LNCAP (cell line): Measurements from ENCODE around the gene LRTM2.

Experiments
- TF ChIP-seq, protein P1 (sequence below): fragments of 450-650 bp; IDR thresholded peaks from 2 replicates; pipeline ENCODE4 v1.5.1; 2017; ENCODE audit warnings: mild to moderate bottlenecking

LRTM2 gene

DNA sequence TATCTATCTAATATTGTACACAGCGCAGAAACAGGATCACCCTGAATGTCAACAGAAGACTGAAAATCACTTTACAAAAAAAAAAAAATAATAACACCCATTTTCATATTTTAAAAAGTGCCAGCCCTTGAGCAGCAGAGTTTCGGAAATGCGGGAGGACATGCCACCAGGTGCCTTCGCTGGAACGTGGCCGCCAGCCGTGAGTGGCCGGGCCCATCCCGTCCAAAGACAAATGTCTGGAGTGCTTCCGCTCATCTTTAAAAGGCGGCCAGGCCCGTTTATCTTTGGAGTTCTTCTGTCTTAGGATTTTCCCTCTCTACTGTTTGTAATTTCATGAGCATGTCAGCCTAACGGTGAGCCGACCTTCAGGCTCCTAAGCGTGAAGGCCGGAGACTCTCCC, 43.5 kb downstream of the LRTM2 start:
- TF ChIP-seq, protein P1, sequence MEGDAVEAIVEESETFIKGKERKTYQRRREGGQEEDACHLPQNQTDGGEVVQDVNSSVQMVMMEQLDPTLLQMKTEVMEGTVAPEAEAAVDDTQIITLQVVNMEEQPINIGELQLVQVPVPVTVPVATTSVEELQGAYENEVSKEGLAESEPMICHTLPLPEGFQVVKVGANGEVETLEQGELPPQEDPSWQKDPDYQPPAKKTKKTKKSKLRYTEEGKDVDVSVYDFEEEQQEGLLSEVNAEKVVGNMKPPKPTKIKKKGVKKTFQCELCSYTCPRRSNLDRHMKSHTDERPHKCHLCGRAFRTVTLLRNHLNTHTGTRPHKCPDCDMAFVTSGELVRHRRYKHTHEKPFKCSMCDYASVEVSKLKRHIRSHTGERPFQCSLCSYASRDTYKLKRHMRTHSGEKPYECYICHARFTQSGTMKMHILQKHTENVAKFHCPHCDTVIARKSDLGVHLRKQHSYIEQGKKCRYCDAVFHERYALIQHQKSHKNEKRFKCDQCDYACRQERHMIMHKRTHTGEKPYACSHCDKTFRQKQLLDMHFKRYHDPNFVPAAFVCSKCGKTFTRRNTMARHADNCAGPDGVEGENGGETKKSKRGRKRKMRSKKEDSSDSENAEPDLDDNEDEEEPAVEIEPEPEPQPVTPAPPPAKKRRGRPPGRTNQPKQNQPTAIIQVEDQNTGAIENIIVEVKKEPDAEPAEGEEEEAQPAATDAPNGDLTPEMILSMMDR: no peak

DNA sequence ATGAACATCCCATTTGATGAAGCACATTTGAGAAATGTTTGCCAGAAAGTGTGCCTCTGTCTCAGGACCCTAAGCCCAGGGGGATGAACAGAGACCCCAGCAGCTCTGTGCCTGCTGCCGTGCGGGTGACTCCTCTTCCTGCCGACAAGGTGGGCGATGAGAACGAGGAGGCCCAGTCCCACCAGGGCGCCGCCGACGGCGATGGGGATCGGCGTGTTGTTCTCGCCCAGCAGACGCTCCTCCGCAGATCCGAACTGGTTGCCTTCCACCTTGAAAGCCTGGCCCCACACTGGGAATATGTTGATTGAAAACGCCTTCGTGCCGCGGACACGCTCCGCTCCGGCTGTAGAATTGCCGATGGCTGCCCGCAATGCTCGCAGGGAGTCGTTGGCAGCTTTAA, 44.1 kb downstream of the LRTM2 start:
- TF ChIP-seq, protein P1: no peak

DNA sequence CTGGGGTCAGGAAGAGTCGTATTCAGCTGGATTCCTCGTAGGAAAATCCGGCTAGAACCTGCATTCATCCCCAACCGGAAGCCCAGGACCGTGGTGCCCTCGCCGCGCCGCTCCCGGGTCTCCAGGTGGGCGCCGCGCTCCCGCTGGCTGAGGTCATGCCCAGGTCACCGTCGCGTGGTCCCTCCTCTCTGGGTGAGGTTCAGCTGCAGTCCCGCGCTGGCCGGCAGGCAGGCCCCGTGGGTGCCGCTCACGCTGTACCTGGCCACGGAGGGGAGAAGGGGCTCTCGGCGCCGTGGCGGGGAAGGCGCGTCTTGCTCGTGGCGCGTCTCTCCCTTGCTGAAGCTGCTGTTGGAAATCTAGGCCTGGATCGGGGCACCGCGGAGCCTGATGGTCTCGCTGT, 44.5 kb downstream of the LRTM2 start:
- TF ChIP-seq, protein P1: no peak

DNA sequence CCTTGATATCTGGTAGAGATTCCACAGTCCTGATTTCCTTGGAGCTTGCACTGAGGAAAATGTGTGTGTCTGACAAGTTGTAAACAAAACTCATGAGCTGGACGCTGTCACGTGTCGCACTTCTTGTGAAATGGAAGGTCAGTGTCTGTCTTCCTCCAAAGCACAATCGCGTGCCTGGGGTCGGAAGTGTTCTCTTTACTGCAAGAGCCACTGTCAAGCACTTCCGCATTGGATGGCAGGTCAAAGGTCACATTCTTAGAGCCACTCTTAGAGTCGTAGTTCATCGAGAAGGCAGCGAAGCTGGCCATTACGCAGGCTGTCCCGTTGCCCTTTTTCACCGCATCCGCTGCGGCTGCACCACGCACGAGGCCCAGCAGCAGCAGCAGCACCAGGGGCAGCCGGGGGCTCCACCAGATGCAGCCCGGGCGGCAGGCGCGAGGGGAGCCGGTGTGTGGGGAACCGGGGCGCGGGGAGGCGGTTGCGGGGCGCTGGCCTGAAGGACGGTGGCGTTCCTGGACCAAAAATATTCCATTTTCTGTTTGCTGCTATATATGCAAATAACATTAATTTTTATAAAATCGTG, 45.0 kb downstream of the LRTM2 start:
- TF ChIP-seq, protein P1: no peak

DNA sequence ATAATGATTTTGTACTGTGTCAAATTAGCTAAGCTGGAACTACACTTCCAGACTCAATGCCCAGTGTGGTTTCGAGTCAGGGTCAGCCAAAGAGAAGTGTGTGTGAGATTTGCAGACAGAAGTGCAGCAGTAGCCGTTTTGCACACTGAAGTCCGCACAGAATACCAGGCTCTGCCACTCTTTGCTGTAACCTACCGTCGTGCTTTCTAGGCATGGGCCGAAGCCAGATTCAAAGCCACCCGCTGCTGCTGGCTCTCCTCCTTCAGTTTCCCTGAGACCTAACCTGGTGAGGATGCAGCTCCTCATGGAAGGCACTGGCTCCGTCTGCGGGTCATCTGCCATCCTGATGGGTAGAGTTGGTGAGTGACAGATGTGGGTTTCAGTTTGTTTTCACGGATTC, 48.8 kb downstream of the LRTM2 start:
- TF ChIP-seq, protein P1: no peak

DNA sequence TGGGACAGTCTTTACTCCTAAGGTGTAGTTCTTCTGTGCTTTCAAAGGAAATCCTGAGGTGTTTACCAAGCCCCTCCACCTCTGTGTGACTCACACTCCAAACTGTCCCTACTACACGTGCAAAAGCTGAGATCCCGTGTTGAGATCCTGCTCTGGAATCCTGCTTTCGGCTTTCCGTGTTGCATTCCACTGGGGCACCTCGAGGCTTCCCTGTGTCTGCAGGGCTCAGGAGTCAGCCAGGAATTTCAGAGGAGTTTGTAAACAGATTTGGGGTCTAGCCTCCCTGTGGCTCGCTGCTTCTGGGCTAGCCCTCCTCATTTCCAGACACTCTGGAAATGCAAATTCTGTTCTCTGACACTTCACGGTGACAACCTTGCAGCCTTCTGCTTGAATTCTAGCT, 49.7 kb downstream of the LRTM2 start:
- TF ChIP-seq, protein P1: no peak

DNA sequence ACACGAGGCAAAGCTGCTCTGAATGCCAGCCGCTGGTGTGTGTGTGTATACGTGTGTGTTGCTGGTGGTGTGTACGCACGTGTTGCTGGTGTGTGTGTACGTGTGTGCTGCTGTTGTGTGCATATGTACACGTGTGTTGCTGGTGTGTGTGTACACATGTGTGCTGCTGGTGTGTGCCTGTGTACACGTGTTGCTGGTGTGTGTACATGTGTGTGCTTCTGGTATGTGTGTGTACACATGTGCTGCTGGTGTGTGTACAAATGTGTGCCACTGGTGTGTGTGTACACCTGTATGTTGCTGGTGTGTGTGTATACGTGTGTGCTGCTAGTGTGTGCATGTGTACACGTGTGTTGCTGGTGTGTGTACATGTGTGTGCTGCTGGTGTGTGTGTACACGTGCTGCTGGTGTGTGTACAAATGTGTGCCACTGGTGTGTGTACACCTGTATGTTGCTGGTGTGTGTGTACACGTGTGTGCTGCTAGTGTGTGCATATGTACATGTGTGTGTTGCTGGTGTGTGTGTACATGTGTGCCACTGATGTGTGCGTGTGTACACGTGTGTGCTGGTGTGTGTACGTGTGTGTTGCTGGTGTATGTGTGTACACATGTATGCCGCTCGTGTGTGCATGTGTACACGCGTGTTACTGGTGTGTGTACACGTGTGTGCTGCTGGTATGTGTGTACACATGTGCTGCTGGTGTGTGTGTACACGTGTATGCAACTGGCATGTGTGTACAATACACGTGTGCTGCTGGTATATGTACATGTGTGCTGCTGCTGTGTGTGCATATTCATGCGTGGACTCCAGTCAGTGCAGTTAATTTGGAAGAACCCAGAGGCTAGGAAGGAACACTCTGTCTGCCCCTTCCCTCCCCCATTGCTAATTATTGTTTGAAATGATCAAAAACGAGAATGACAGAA, 50.9 kb downstream of the LRTM2 start:
- TF ChIP-seq, protein P1: no peak
